ENCODE data around the gene PPFIA3. TPM values are rescaled to one million over a fixed set of nuclear protein-coding genes. Genes with fewer than 3 reads are reported as not detected.

Gene PPFIA3
- total RNA-seq, 2 experiments from 2014 or later, result 3.9 to 5.1 TPM

GRCh38 chr19:49188626-49189200 lies 69.4 kb downstream of the PPFIA3 start:
- Mint-ChIP-seq H3K4me1 (ENCODE audit: low read depth) (peaks cover 7% of the 10 kb centered on the region), H3K27me3 (no peaks in the 10 kb centered on the region), H3K27ac (no peak overlapping the region), H3K9me3 (peaks cover 11% of the 10 kb centered on the region), H3K4me3 (no peak overlapping the region), H3K36me3 (ENCODE audit: low read depth) (peaks cover 2% of the 10 kb centered on the region)
- TF ChIP-seq CTCF (IDR thresholded peaks at IDR 0.05), result no peak
- DNase-seq (no peak), ATAC-seq (no peak)
- ChIA-PET CTCF (interaction anchor here (1.2 kb wide), 1 partner anchor 112 kb away, joined by 3 read pairs; no protein-coding TSS in a partner anchor), POLR2A (no interaction called here)
- intact Hi-C loops (cut with micrococcal nuclease), result no loop called here

GRCh38 chr19:49189259-49189658 lies 69.9 kb downstream of the PPFIA3 start:
- POLR2A ChIA-PET, result no interaction called here
- CTCF ChIA-PET, result interaction anchor here (1.0 to 1.2 kb wide), 2 partner anchors 9 to 112 kb away, joined by 3 to 5 read pairs; no protein-coding TSS in a partner anchor
- ATAC-seq (no peak), DNase-seq (no peak)
- intact Hi-C loops (cut with micrococcal nuclease), result no loop called here
- Mint-ChIP-seq H3K27me3 (no peaks in the 10 kb centered on the region), H3K27ac (no peak overlapping the region), H3K36me3 (ENCODE audit: low read depth) (no peaks in the 10 kb centered on the region), H3K4me3 (no peak overlapping the region), H3K9me3 (peaks cover 7% of the 10 kb centered on the region), H3K4me1 (ENCODE audit: low read depth) (peaks cover 7% of the 10 kb centered on the region)
- no peak for TF ChIP-seq CTCF (IDR thresholded peaks at IDR 0.05)

GRCh38 chr19:49190781-49191180 lies 71.4 kb downstream of the PPFIA3 start:
- no peak overlapping the region for H3K4me3 Mint-ChIP-seq
- POLR2A ChIA-PET, result no interaction called here
- H3K4me1 Mint-ChIP-seq (ENCODE audit: low read depth), result peaks cover 7% of the 10 kb centered on the region
- ATAC-seq, result no peak
- no peaks in the 10 kb centered on the region for H3K27me3 Mint-ChIP-seq
- DNase-seq, result no peak
- no peak overlapping the region for H3K27ac Mint-ChIP-seq
- CTCF ChIA-PET, result interaction anchor here (1.0 to 1.5 kb wide), 2 partner anchors 8 to 76 kb away, joined by 3 to 4 read pairs; partner anchors contain the start of gene LIN7B
- intact Hi-C loops (cut with micrococcal nuclease), result no loop called here
- H3K36me3 Mint-ChIP-seq (ENCODE audit: low read depth), result no peaks in the 10 kb centered on the region
- no peak for TF ChIP-seq CTCF (IDR thresholded peaks at IDR 0.05)
- H3K9me3 Mint-ChIP-seq, result peaks cover 4% of the 10 kb centered on the region

- ATAC-seq, result no peak
- Mint-ChIP-seq H3K4me3 (no peak overlapping the region), H3K27me3 (no peaks in the 10 kb centered on the region), H3K36me3 (ENCODE audit: low read depth) (no peaks in the 10 kb centered on the region), H3K27ac (no peak overlapping the region), H3K4me1 (ENCODE audit: low read depth) (peaks cover 7% of the 10 kb centered on the region), H3K9me3 (peaks cover 3% of the 10 kb centered on the region)
- intact Hi-C loops (cut with micrococcal nuclease), result no loop called here
- POLR2A ChIA-PET, result no interaction called here
- DNase-seq, result no peak
- TF ChIP-seq CTCF (IDR thresholded peaks at IDR 0.05), result no peak
- CTCF ChIA-PET, result interaction anchor here (0.9 to 1.6 kb wide), 3 partner anchors 48 to 107 kb away, joined by 3 to 4 read pairs (median 3); partner anchors contain the start of gene LIN7B
These were observed 74.6 kb downstream of the PPFIA3 start for GRCh38 chr19:49193822-49194394.

GRCh38 chr19:49194408-49194807 lies 75.1 kb downstream of the PPFIA3 start:
- no peak for TF ChIP-seq CTCF (IDR thresholded peaks at IDR 0.05)
- H3K4me1 Mint-ChIP-seq (ENCODE audit: low read depth), result peaks cover 8% of the 10 kb centered on the region
- no peak overlapping the region for H3K4me3 Mint-ChIP-seq
- H3K36me3 Mint-ChIP-seq (ENCODE audit: low read depth), result no peaks in the 10 kb centered on the region
- ChIA-PET POLR2A (no interaction called here), CTCF (interaction anchor here (1.6 kb wide), 1 partner anchor 107 kb away, joined by 4 read pairs; no protein-coding TSS in a partner anchor)
- no peaks in the 10 kb centered on the region for H3K27me3 Mint-ChIP-seq
- no peak overlapping the region for H3K27ac Mint-ChIP-seq
- ATAC-seq (no peak), DNase-seq (no peak)
- peaks cover 3% of the 10 kb centered on the region for H3K9me3 Mint-ChIP-seq
- intact Hi-C loops (cut with micrococcal nuclease), result no loop called here
